Activated T-helper 1 cell treated with Interleukin-2 at 50 U/mL for 16 hours (primary cell): ENCODE data around the gene CEP72.
"Not testable (repeated sequence)": the region's sequence is repeated elsewhere in the genome, so short reads cannot be mapped to it uniquely, and the experiment has no call there.

ENCODE experiments used
- DNase-seq: peaks from one replicate; pipeline ENCODE4 v3.0.0-alpha.2; 2020; ENCODE audit warnings: low read depth

Gene CEP72

DNA sequence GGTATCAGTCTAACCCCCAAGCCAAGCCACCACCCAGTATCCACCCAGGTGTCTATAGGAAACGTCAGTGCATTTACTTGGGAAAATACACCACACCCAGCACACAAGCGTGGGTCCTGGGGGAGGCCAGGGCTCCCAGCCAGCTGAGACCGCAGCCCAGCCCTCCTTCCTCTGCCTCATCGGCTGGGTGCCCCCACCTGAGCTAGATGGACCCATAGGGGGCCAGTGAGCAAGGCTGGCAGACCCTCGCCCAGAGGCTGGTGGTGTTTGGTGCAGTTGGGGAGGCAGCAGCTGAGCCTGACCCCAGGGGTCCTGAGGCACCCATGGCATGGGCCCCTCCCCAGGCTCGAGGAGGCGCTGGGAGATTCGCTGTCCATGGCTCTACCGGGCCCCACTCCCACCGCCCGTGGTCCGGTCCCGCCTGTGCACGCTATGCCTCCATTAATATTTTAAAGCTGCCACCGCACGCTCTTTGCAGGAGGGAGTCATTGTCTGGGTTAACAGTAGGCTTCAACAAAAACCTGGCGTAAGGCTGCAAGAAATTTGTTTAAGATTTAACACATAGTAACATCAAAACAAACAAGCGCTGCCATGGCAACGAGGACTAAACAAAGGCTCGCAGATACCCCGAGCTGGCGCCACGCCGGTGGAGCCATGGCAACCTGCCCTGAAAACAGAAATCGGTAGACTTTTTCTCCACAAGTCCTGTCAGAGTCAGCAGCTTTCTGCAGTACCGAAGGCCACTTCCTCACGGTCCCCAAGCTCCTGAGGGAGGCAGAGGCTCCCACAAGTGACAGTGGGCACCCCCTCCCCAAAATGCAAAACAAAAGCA is 60.4 kb downstream of the CEP72 start:
- peak; percentile 50 for DNase-seq

DNA sequence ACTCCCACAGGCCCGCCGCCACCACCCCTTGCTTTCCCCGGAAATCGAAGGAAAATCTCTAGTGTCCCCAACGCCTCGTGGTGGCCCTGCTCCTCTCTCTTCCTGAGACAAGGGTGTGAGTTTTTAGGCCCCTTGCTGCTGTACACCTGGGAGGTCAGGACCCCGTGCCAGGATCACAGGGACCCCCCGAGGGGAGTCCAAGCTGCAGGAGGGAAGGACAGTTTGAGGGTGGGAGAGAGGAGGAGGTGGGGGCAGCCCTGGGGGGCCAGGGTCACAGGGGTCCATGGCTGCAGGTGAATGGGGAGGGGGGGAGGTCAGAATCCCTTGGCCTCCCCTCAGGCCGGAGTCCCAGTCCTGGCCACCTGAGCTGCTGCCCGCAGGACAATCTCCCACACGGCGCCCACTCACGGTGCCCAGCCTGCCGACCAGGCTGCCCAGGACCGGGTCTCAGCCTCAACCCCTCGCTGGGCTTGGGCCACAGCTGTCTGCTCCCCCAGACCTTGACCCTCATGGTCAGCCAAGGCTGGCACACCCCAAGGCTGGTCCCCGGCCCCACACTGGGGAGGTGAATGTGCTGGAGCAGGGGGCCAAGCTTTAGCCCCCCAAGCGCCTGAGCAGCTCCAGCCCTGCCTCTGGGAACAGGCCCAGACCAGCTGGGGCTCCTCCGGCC is 61.2 kb downstream of the CEP72 start:
- no peak for DNase-seq

DNA sequence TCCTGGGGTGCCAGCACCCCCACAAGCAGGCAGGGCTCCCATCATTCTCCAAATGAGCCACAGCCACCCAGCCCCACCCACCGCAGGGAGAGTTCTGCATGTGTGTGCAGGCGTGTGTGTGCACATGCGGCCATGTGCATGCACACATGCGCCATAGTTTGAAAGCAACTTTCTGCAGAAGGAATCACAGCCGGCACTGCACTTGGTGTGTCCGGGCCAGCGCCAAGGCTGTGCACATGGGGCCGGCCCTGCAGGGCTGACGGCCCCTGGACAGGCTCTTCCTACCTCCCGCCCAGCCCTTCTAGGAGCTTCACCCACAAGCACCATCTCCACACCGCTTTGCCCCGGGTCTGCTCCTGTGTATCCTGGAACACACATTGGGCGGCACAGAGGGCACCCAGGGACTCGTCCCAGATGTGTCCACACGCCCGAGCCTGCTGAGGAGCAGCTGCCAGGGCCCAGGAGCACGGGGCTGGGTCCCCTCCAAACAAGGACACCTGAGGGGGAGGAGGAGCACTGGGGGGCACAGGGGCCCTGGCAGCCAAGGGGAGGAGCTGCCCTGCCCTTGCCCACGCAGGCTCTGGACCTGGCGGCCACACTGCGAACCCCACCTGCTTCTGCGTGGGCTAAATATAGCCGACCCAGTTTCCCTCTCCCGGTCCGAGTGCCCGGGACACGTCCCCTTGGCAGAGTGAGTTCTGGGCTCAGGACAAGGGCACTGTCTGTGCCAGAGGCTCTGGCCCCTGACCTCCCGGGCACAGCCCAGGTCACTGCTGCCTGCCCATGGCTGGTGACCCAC is 61.9 kb downstream of the CEP72 start:
- DNase-seq = no peak

DNA sequence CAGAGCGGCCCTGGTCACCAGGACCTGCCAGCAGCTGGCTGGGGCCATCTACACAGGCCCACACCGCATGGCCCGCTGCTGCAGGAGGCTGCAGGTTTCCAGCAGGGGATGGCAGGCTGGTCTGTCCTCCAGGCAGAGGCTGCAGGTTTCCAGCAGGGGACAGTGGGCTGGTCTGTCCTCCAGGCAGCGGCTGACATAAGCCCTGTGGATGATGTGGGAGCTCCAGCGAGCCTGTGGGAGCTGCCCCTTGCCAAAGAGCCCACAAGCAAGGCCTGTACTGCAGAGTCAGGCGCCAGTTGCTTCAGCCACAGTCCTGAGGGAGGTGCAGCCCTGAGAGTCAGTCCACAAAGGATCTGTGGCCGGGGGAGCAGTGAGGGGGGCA is 62.5 kb downstream of the CEP72 start:
- DNase-seq = no peak

GRCh38 chr5:675111-675870 is 63.2 kb downstream of the CEP72 start:
- DNase-seq = no peak

DNA sequence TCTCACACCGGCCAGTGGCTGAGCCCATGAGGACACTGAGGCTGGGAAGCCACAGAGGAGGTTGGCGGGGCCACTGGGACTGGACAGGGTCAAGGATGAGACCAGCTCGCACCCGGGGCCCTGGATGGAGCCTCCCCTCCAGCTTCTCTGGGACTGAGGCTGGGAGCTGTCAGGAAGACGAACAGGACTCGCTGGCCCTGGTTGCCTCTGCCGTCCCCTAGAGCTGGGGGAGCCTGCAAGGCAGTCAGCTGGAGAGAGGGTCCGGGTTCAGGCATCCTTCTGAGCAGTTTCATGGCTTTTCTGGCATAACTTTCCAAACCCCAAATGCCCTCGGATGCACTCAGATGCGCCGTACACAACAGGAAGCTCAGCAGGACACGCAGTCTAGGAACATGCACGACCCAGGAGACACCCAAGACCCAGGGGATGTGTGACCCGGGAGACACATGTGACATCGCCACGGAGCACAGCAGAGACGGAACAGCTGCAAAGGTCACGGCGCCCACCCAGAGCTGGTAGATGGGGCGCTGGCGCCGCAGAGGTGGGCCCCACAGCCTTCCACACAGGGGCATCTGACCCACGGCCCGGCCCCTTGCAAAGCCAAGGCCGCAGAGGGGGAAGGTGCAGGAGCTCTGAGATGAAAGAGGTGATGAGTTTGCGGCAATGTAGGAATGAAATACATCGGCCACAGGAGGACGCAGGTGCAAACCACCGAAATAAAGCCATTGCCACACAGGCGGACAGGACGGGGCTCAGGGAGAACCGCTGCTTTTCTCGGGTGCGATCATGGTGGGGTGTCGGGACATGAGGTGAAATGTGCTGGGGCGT is 63.9 kb downstream of the CEP72 start:
- DNase-seq = no peak

DNA sequence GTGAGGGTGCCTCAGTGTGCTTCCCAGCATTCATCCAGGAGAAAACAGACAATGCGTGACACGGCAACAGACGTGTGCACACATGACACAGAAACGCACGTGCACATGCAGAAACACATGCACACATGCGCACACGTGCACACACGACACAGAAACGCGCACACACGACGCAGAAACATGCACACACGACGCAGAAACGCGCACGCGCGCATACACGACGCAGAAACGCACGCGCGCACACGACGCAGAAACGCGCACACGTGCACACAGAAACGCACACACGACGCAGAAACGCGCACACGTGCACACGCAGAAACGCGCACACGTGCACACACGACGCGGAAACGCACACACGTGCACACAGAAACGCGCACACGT is 64.5 kb downstream of the CEP72 start:
- DNase-seq = no peak

- no peak for DNase-seq
These were observed 65.3 kb downstream of the CEP72 start for GRCh38 chr5:677131-678101.

GRCh38 chr5:678521-678920 is 66.4 kb downstream of the CEP72 start:
- not testable (repeated sequence) for DNase-seq

GRCh38 chr5:679166-679895 is 67.2 kb downstream of the CEP72 start:
- DNase-seq = not testable (repeated sequence)

DNA sequence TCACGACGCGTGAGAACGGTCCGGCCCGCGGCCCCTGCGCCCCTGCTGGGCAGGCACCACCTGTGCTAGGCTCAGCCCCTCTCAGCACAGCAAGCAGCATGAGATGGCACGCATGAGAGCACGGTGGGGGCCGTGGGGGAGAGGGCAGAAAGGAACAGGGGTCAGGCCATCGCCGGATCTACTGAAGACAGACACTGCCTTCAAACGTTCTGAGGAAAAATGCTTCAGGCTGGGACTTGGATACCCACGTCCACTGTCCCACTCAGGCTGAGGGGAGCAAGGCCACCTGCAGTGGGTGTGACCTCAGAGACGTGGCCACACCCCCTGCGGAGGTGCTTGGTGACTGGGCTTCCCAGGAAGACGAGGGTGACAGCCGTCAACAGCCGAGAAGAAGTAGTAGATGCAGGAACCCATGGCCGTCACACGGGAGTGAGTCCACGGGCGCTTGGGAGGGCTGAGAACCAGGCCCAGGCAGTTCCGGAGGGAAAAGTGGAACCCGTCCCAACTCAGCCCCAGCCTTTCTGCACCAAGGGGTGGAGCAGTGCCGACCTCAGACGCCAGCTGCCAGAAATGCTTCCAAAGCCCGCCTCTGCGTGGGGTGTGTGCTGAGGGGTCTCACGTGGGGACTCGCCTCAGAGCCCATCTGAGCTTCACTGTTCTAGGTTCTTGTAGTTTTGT is 68.1 kb downstream of the CEP72 start:
- not testable (repeated sequence) for DNase-seq

DNA sequence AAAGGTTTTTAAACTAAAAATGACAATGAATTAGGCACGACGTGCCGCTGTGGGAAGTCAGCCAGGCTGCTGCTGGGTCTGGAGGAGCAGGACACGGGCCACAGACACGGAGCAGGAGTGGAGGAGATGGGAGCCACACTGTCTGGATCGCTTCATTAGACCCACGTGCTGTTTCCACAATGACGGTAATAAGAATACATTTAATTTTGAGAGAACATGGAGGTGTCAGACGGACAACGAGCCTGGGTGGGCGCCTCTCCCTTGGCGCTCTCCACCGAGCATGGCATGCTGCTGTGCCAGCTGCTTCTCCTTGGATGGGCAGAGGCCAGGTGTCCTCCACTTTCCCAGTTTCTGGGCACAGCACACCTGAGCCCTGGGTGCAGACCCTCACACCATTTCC is 68.7 kb downstream of the CEP72 start:
- not testable (repeated sequence) for DNase-seq

GRCh38 chr5:681317-682191 is 69.4 kb downstream of the CEP72 start:
- DNase-seq = not testable (repeated sequence)

- DNase-seq = not testable (repeated sequence)
These were observed 70.1 kb downstream of the CEP72 start for GRCh38 chr5:682216-682615.

GRCh38 chr5:682651-683358 is 70.7 kb downstream of the CEP72 start:
- DNase-seq = not testable (repeated sequence)

DNA sequence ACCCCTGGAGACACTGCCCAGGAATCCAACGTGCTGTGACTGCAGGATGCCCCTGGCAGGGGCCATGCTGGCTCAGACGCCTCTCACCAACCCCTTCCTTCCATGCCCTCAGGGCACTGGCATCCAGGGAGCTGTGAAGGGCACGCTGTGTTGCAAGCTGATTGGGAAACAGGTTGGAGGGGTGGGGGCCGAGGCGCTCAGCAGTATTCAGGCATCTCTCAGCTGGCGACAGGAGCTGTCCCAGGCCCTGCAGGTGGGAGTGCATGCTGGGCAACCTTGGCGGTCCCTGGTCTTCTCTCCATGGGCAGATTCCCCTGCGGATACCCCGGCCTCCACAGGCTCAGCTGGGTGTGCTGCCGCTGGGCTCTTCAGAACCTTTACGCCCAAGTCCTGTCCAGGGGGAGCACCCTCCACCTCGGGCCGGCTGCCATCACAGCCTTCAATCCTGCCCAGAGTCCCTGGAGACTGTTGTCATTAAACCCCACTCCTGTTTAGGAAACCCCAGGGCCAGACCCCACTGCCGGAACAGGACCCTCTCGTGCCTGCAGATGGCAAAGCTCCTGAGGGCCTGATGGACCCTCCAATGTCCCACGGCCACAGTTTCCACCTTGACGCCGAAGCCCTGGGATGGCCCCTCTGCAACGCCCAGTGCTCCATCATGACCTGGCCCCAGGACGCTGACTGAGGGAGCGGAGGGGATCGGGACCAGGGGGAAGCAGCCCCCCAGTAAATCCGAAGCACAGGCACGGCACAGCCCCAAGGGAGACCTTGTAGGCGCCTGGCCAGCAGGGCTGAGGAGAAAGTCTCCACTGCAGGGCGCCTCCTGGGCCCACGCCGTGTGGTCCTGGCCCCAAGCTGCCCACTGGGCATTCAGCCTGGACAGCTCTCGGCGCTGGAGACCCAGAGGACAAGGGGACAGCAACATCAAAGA is 71.7 kb downstream of the CEP72 start:
- no peak for DNase-seq
